PFSK-1 (cell line): Measurements from ENCODE around the gene ZNF831.

Experiments used
- REST ChIP-seq, 2 experiments: IDR thresholded peaks; 2 replicates each; pipeline versions ENCODE4 v1.6.1 to v1.8.0; 2011 to 2012; ENCODE audit warnings: low read depth in 2 of 2, low read length in 2 of 2, control low read depth in 1 of 2, inconsistent platforms in 1 of 2, mild to moderate bottlenecking in 1 of 2, moderate library complexity in 1 of 2; ENCODE audit not compliant: insufficient read depth in 1 of 2
- SIN3A ChIP-seq: IDR thresholded peaks from 2 replicates; pipeline ENCODE4 v1.6.1; 2012; ENCODE audit warnings: mild to moderate bottlenecking, low read length, moderate library complexity, borderline replicate concordance; ENCODE audit not compliant: insufficient read depth
- TAF1 ChIP-seq: IDR thresholded peaks from 2 replicates; pipeline ENCODE4 v1.6.1; 2012; ENCODE audit warnings: low read length, control low read depth, borderline replicate concordance; ENCODE audit not compliant: insufficient read depth

- TF ChIP-seq TAF1 (no peak), REST (IDR thresholded peaks at IDR 0.05; ENCODE audit: insufficient read depth in 1 of 2, low read depth in 2 of 2, low read length in 2 of 2) (no peak), SIN3A (no peak)
Observed at GRCh38 chr20:59125332-59125731, 38.3 kb upstream of the ZNF831 start.
